HG02981 (cell line): ENCODE measurements around the gene LEKR1.
"Not testable (repeated sequence)": the region's sequence is repeated elsewhere in the genome, so short reads cannot be mapped to it uniquely, and the experiment has no call there.

ENCODE experiments used
- ATAC-seq: cut with Tn5 transposase; IDR thresholded peaks from one replicate; pipeline ENCODE4 v1.9.1; 2021; ENCODE audit warnings: mild to moderate bottlenecking, moderate library complexity; ENCODE audit not compliant: unreplicated experiment

LEKR1 gene

DNA sequence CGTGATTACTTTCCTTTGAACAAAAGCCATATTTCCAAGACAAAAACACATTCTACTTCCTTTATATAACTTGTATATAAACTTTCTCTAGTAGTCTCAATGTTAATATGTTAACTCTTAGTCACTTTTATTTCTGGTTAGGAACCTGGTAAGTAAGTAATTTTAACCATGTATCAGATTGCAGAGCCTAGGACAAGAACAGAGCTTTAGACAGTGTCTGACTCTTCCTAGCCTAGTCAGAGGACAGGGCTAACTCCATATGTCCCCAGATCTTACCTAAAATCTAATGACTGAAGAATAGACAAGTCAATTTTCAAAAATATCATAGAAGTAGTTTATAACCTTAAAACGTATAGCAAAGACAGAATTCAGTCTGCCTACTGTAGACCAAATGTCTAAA, 8.3 kb downstream of the LEKR1 start:
- ATAC-seq: no peak

DNA sequence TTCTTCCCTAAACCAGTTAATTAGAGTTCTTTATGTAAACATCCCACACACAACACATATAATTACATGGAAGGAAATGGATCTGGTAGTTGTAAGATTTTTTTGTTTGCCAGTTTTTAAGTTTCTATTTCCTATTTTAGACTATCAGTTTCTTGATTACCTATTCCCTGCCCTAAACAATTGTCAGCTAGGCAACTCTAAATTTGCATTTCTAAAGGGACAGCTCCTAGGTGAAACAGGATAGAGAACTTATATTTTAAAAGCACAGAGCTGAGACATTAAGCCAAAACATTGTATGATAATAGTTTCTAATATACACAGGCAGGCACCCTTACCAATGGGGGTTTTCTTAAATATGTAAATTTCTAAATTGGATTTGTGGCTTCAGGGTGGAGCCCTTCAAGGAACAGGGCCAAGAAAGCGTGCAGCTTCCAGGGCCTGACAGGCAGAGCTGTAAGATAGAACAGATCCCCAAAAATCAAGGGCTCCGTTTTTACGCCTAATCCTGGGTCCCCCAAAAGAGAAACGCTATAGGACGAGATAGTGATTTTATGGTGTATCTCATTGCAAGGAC, 8.9 kb downstream of the LEKR1 start:
- ATAC-seq: peak; percentile 63

DNA sequence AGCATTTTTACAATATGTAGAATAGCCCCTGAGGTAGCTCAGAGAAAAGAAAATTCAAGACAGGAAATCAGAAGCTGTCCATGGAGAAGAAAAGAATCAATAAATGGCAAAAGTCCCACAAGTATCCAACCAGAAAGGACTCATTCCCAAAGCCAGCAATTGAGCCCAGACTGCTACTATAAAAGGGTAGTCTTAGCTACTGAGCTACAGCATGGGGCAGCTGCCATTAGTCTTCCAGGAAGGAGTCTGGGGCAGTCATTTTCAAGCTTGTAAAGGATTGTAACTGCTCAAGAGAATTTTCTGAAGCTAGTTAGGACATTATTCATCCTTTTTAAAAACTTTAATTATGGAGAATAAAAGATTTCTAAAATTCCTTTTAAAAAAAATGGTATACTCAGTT, 10.5 kb downstream of the LEKR1 start:
- no peak for ATAC-seq

DNA sequence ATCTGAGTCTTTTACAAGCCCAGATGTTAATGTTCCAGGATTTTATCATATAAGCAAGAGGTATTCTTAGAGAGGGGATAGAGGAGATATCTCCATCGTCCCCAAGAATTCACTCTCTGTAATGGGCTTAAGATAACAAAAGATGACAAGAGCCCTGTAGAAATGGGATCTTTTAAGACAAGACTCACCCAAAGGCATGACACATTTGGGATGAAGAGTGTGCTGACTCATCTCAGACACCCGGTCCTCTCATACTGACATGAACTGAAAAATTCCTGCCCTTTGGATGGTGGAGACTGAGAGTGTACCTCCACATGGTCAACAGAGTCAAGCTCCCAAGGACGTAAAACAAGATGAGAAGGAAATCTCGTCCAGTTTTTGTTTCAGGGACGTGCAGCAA, 11.0 kb downstream of the LEKR1 start:
- no peak for ATAC-seq

DNA sequence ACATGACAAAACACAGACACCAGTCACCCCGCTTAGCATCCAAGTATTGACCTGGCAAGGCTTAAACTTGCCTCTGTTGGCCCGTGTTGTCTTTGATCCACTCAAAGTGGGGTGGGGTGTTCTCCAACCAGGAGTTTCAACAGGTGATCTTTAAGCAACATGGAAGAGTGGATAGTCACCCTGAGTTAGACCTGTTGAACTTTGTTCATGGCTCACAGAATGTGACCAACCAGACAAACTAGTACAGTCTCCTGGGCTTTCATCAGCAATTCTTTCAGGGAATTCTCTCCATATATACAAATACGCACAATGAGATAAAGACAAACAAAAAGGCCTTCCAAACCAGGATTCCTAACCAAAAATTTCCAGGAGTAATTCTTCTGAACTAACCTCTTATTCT, 11.9 kb downstream of the LEKR1 start:
- no peak for ATAC-seq

DNA sequence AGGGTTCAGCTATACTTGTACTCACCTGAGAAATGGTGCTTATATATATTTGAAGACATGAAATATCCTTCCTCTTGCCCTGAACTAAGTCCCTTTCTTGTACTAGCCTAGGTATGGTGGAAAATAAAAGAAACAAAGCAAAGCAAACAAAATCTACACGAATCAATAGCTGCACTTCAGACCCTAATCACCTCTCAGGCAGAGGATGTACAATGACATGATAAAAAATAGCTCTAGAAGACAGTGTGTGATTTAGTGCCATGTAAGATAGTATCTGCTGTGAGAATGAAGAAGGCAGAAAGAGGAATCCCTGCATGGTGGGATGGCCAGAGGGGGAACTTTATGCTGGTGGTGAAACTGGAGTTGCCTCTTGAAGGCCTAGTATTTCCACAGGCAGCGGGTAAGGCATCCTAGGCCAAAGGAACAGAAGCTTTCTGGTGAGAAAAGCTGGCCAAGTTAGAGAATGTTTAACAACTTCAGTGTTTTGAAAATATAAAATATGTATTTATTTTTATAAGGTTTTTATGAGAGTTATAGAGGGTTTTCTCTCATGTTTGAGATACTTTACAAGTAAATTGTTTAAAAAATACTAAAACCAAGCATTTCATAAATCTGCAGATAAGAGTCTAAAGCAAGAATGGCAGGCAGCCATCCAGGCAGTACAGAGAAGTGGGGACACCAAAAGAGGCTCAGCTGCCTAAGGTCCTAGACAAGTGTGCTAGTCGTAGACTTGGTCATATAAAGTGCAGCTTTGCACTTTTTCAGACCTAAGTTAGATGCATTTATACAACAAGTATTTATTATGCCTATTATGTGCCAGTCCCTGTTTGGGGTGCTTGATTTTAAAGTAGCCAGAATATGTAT, 14.9 kb downstream of the LEKR1 start:
- no peak for ATAC-seq

DNA sequence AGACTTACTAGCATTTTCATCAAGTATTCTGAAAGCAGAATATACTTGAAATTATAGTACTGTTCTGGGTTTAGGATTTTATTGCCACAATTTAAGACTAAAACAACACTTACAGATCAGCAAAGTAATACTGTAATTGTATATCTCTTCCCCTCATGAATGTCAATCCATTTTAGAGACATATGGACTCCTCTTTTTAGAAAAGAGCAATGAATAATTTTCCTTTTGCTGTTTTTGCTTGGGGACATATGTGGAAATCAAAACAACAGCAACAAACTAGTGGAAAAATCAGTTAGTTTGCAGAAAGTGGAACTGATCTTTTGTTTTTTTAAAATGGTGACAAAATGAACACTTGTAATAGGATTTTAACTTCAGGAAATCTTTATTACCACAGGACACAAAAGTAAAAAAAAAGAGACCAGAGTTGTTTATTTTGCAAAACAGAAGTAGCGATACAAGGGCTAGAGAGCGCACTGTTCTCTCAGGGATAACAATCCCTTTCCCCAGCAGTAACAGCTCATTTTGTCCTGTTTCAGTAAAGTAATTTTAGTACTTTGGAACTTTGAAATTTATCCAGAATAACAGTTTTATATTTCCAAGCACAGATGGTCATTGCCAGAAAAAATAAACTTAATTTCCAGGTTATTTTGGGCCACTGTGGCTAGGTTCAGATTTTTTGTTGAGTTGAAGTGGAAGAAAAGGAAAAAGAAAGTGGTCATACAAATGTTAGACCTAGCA, 17.1 kb downstream of the LEKR1 start:
- no peak for ATAC-seq

DNA sequence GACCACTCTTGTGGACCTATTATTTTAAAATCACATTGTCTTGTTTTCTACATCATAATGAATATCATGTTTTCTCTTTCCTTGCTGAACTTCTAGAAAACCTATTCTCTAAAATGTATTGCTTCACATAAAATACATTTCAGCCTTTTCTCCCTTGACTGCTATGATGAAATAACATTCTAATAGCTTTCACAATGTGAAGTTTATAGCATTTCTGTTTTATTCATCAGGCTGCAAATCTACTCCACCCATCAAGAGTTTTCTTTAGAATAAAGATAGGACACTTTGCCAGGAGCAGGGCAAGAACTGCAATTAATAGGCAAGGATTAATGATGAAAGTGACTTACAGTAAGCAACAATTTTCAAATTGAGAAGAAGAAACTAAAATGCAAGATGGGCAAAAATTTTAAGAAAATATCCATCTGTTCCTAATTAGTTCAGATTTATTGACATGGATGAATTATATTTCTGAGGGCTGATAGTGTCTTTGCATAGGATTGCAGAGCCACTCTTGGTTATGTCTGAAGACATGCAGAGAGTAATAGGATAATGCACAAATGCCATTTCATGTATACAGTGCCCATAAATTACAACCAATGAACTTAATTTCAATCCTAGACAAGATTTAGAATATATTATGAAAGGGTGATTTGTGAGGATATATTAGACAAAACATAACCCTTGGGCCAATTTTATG, 21.7 kb downstream of the LEKR1 start:
- ATAC-seq: no peak

DNA sequence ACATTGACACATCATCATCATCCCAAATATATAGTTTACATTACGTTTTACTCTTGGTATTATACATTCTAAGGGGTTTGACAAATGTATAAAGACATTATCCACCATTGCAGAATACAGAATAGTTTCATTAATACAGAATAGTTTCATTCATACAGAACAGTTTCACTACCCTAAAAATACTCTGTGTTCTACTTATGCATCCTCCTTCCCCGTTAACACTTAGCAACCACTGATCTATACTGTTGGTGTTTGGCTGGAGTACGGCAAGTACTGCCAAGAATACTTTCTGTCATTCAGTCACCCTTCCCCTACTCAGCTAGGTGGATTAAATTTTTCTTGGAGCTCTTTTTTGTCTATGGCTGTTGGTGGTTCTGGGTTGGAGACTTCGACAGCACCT, 33.4 kb downstream of the LEKR1 start:
- peak; percentile 99 for ATAC-seq

DNA sequence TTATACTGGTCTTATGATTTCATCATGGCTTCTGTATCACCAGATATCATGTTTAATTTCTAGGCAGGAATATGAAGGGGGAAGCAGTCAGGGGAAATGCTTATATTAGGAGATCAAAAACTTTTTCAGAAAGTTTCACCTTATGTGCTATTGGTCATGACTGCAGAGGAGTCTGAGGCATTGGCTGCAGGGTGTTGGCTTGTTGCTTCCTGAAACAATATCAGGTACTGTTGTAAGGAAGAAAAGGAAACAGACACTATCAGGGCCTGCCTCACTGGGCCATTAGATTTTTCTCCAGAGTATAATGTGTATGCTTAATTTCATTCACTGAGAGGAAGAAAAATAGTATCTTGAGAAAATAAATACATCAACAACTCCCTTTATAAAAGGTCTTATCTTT, 34.7 kb downstream of the LEKR1 start:
- no peak for ATAC-seq

DNA sequence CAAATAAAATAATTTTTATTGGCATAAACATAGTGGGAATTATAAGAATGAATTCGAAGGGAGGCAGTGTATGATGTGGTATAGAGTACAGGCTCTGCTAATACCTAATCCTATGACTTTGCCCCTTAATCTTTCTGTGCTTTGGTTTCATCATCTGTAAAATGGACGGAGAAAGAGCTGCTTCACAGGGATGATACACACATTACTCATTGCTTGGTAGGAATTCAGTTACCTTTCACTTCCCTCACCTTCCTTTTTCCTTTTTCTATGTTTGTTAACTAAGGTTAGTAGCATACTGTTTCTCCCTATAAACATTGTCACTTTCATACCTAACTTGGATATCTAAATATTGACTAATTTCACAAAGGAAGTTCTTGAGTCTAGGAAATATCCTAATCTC, 36.2 kb downstream of the LEKR1 start:
- no peak for ATAC-seq

DNA sequence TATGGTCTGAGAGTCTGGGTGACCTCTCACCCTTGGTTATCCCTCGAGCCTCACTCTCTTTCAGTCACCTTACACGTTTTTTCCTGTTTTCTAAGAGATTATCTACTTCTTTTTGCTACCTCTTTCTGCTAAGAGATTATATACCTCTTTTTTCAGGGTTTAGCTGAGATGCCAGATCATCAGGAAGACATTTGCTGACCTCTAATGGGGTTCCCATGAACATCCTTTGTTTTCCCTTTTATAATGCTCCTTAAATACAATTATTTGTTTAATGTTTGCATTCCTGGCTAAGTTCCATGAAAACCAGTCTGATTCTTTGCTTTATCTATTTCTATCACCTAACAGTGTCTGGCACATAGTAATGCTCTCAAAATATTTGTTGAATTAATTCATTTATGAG, 39.6 kb downstream of the LEKR1 start:
- no peak for ATAC-seq

DNA sequence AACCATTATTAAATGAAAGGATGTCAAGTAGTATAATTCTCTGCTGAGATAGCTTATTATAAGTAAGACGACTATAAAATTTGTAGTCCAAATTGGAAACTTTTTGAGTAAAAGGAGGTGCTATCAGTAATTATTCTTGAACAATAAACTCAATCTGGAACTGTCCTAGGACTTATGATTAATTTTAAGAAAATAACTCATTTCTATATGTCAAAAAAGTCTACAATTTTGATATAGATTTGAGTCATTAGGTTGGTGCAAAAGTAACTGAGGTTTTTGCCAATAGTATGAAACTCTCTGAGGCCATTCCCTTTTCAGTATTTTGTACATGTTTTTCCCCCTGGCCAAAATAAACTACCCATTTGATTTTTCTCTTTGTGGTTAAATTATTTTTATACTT, 41.0 kb downstream of the LEKR1 start:
- no peak for ATAC-seq

DNA sequence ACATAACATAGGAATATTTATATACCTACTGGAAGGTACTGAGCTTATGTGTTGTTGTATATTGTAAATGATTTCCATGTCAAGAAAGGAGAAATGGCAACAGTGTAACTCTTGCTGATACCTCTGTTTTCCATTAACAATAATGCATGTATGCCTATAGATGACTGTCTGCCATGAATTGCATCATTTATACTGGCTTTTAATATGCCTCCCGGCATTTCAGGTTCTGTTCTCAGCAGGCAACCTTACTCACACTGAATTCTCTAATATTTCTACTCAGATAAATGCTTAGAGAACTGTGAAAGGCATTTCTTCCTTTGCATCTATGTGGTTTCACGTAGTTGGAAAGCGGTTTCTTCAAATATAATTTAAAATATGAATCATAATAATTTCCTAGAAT, 41.8 kb downstream of the LEKR1 start:
- ATAC-seq: no peak

DNA sequence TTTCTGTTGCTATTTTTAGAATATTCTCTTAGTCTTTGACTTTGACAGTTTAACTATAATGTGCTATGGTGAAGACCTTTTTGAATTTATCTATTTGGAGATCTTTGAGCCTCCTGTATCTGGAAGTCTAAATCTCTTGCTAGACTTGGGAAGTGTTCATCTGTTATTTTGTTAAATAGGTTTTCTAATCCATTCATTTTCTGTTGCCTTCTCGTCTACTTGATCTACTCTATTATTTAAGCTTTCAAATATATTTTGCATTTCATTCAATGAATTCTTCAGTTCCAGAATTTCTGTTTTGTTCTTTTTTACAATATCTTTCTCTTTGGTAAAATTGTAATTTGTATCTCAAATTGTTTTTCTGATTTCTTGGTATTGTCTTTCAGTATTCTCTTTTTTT, 47.8 kb downstream of the LEKR1 start:
- no peak for ATAC-seq

DNA sequence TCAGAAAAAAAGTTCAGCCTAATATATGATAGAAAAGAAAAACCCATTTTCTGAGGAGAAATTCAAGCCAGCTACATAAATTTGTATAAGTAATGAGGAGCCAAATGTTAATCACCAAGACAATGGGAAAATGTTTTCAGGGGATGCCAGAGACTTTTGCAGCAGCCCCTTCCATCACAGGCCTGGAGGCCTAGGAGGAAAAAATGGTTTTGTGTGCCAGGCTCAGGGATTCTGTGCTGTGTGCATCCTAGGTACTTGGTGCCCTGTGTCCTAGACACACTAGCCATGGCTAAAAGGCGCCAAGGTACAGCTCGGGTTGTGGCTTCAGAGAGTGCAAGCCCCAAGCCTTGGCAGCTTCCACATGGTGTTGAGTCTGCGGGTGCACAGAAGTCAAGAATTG, 53.3 kb downstream of the LEKR1 start:
- ATAC-seq: not testable (repeated sequence)

DNA sequence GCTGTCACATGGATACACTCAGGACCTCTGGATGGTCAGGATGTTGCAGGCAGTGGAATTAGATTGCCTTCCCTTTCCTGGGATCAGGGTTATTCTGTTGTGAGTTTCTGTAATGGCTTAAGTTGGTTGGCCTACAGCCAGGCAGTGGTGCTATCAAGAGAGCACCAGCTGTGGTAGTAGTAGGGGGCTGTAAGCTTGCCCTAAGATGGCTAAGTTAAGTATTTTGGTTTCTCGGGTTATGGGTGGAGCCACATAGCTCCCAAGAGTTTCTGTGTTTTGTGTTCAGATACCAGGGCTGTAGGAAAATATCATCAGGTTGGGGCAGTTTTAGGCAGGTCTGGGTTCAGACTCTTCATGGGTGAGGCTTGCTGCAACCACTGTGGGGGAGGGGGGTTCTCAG, 59.6 kb downstream of the LEKR1 start:
- no peak for ATAC-seq

DNA sequence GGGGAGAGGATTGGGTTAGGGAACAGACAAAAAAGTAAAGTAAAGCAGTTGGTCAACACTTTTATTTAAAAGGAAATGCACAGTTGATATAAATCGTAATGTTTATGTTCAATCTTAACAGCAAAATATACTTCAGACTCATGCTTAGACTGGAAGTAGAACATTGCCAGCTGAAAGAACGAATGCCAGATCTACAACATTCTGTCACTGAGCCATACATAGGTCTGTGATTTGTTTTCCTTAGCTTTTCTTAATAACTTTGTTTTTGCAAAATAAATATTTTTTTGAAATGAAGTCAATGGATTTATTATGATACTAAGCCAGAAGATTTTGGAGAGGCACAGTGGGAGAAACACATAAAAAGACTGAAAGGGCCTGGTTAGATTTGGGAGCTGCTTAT, 62.0 kb downstream of the LEKR1 start:
- ATAC-seq: no peak

DNA sequence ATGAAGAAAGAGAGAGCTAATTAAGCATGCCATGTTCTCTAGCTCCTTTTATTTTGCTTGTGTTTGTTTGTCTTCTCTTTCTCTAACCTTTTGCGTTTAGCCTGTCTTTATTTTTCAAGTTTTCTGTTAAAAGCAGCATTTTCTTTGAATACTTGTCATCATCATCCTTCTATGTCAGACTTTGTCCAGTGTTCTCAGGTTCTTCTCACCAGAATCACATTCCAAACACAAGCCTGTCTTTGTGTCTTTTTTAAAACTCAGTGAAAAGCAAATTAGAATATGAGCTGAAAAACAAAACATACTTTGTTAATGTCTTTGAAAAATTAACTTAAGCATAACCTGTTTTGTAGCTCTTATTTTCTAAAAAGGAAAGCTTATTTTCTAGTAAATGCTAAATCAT, 62.4 kb downstream of the LEKR1 start:
- ATAC-seq: no peak

DNA sequence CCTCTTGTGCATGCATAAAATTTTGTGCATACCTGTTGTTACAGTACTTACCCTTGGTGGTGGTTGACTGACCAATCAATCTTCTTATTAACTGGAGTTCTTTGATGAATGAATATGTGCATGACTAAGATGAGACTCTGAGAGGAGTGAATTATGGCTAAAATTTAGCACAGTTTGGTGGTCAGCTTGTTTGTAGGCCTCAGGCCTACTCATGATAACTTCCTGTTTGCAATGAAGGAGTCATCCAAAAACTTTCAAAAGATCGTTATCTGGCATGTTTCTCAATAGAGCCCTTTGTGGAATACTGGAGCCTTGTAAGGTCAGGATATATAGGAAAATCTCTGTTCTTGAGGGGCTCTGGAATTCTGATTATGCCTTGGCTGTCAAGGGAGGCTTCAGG, 66.5 kb downstream of the LEKR1 start:
- ATAC-seq: no peak

DNA sequence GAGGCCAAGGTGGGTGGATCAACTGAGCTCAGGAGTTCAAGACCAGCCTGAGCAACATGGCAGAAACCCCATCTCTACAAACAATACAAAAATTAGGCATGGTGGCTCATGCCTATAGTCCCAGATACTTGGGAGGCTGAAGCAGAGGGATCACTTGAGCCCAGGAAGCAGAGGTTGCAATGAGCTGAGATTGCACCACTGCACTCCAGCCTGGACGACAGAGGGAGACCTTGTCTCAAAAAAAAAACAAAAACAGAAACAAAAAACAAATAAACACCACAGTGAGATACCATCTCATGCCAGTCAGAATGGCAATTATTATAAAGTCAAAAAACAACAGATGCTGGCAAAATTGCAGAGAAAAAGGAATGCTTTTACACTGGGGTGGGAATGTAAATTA, 69.2 kb downstream of the LEKR1 start:
- not testable (repeated sequence) for ATAC-seq
